CD14-positive monocyte (primary cell): ENCODE results near the gene MUC5AC. TPM values are rescaled to one million over a fixed set of nuclear protein-coding genes. Genes with fewer than 3 reads are reported as not detected.

Experiments
- DNase-seq, 3 donors: peaks; one replicate each; pipeline ENCODE4 v3.0.0-alpha.2; 2011 to 2022
- H2AFZ ChIP-seq: 2 replicates; pipeline ENCODE4 v1.6.0; 2012; ENCODE audit warnings: mild to moderate bottlenecking, low read depth, low read length, inconsistent platforms; ENCODE audit not compliant: insufficient read depth, poor library complexity, severe bottlenecking
- H3K27ac ChIP-seq, 2 donors: 1 replicate in 1 of 2; 2 replicates in 1 of 2; pipeline ENCODE4 v1.5.1; 2012 to 2013; ENCODE audit warnings: low read length in 2 of 2, control low read depth in 1 of 2, inconsistent platforms in 1 of 2, low read depth in 1 of 2, mild to moderate bottlenecking in 1 of 2
- H3K27me3 ChIP-seq, 2 donors: one replicate each; pipeline versions ENCODE4 v1.6.0 to v1.6.1; 2011 to 2013; ENCODE audit warnings: low read length in 2 of 2; ENCODE audit not compliant: control insufficient read depth in 2 of 2, insufficient read depth in 2 of 2
- H3K36me3 ChIP-seq, 2 donors: replicated peaks in 1 of 2; 1 replicate in 1 of 2; 2 replicates in 1 of 2; pipeline versions ENCODE4 v1.5.1 to v1.6.1; 2012 to 2013; ENCODE audit warnings: low read length in 2 of 2, control low read depth in 1 of 2, inconsistent platforms in 1 of 2, mild to moderate bottlenecking in 1 of 2; ENCODE audit not compliant: insufficient read depth in 2 of 2, control insufficient read depth in 1 of 2
- H3K4me1 ChIP-seq, 2 donors: 1 replicate in 1 of 2; 2 replicates in 1 of 2; pipeline versions ENCODE4 v1.5.1 to v1.6.1; 2012 to 2013; ENCODE audit warnings: low read length in 2 of 2, control low read depth in 1 of 2, inconsistent platforms in 1 of 2, mild to moderate bottlenecking in 1 of 2, moderate library complexity in 1 of 2; ENCODE audit not compliant: insufficient read depth in 2 of 2, control insufficient read depth in 1 of 2
- H3K4me2 ChIP-seq: replicated peaks from 2 replicates; pipeline ENCODE3; 2012; ENCODE audit warnings: low read length, moderate library complexity, mild to moderate bottlenecking; ENCODE audit not compliant: poor library complexity, severe bottlenecking; ENCODE audit errors: extremely low read depth
- H3K4me3 ChIP-seq, 3 experiments: fragments of 200-600 bp in 1 of 3; sonication (generic) in 1 of 3; replicated peaks in 1 of 3; 1 replicate in 2 of 3; 2 replicates in 1 of 3; pipeline ENCODE4 v1.5.1; 2011 to 2013; ENCODE audit warnings: low read length in 3 of 3, mild to moderate bottlenecking in 3 of 3, control low read depth in 2 of 3, low read depth in 2 of 3, inconsistent platforms in 1 of 3, moderate library complexity in 1 of 3
- H3K79me2 ChIP-seq: 2 replicates; pipeline ENCODE4 v1.6.0; 2012; ENCODE audit warnings: mild to moderate bottlenecking, control low read depth, inconsistent platforms, low read length, moderate library complexity; ENCODE audit not compliant: insufficient read depth
- H3K9ac ChIP-seq: 2 replicates; pipeline ENCODE4 v1.6.0; 2017; ENCODE audit warnings: low read length, mild to moderate bottlenecking; ENCODE audit not compliant: insufficient read depth, poor library complexity, severe bottlenecking
- H3K9me3 ChIP-seq, 2 donors: replicated peaks in 1 of 2; 1 replicate in 1 of 2; 2 replicates in 1 of 2; pipeline versions ENCODE4 v1.5.1 to v1.6.1; 2012 to 2013; ENCODE audit warnings: low read length in 2 of 2, control low read depth in 1 of 2; ENCODE audit not compliant: control insufficient read depth in 1 of 2, insufficient read depth in 1 of 2
- H4K20me1 ChIP-seq: 2 replicates; pipeline ENCODE4 v1.6.0; 2012; ENCODE audit warnings: mild to moderate bottlenecking, low read length, control low read depth, moderate library complexity; ENCODE audit not compliant: insufficient read depth
- H3K27ac Mint-ChIP-seq, 7 donors: one replicate each; pipeline ENCODE4 v1.8.0; 2020; ENCODE audit warnings: mild to moderate bottlenecking in 7 of 7, mixed read lengths in 7 of 7, moderate library complexity in 6 of 7, inconsistent platforms in 2 of 7
- H3K27me3 Mint-ChIP-seq, 3 donors: one replicate each; pipeline ENCODE4 v1.8.0; 2021 to 2022; ENCODE audit warnings: low read depth in 3 of 3, mild to moderate bottlenecking in 3 of 3, mixed read lengths in 3 of 3, moderate library complexity in 3 of 3, inconsistent platforms in 1 of 3
- H3K36me3 Mint-ChIP-seq, 2 donors: one replicate each; pipeline ENCODE4 v1.8.0; 2020; ENCODE audit warnings: mixed read lengths in 2 of 2, inconsistent platforms in 1 of 2, mild to moderate bottlenecking in 1 of 2
- H3K4me1 Mint-ChIP-seq: one replicate; pipeline ENCODE4 v1.8.0; 2020; ENCODE audit warnings: mild to moderate bottlenecking, mixed read lengths
- H3K4me3 Mint-ChIP-seq, 2 donors: one replicate each; pipeline ENCODE4 v1.8.0; 2020; ENCODE audit warnings: mild to moderate bottlenecking in 2 of 2, mixed read lengths in 2 of 2, moderate library complexity in 1 of 2
- H3K9me3 Mint-ChIP-seq, 7 donors: one replicate each; pipeline ENCODE4 v1.8.0; 2020 to 2022; ENCODE audit warnings: mixed read lengths in 7 of 7, mild to moderate bottlenecking in 6 of 7, moderate library complexity in 6 of 7, inconsistent platforms in 2 of 7
- WGBS: methylation state at CpG from one replicate; pipeline ENCODE4 v1.1.5; 2013; ENCODE audit warnings: missing lambda C conversion rate; ENCODE audit not compliant: insufficient coverage; 5-methylcytosine and 5-hydroxymethylcytosine counted together
- intact Hi-C, 2 donors: fragments of 100-400 bp; cut with micrococcal nuclease; formaldehyde crosslinking; loops; one replicate each; pipeline versions ENCODE4 v1.15.0 to v1.15.1; 2023
- polyA plus RNA-seq, 3 donors: library from polyadenylated mRNA; depleted of rRNA in 1 of 3; unstranded in 2 of 3; stranded (reverse) in 1 of 3; fragments of 300-500 nt in 2 of 3; fragments of >200 nt in 1 of 3; fragmentation: Illumina TruSeq in 2 of 3; gene quantifications; 1 replicate in 2 of 3; 2 replicates in 1 of 3; pipeline ENCODE4 v1.2.3, GENCODE V29; 2012 to 2021
- TF ChIP-seq, protein P1 (sequence below): fragments of 200-600 bp; IDR thresholded peaks from one replicate; pipeline ENCODE4 v1.8.0; 2022; ENCODE audit warnings: antibody characterized with exemption, mild to moderate bottlenecking

MUC5AC gene
- polyA plus RNA-seq, 3 donors: not detected

GRCh38 chr11:1167751-1168231 is 10.0 kb downstream of the MUC5AC start:
- peaks cover 8 to 22% of the 10 kb centered on the region in 2 donors for H3K9me3 ChIP-seq
- H3K27ac ChIP-seq: no peak overlapping the region
- Mint-ChIP-seq H3K4me1 (no peaks in the 10 kb centered on the region), H3K27ac (no peak overlapping the region), H3K9me3 (peaks cover 8 to 20% (median 15%) of the 10 kb centered on the region in 7 donors), H3K4me3 (no peak overlapping the region), H3K36me3 (no peaks in the 10 kb centered on the region), H3K27me3 (peaks cover 0 to 3% (median 0%) of the 10 kb centered on the region in 3 donors)
- no peak overlapping the region for H2AFZ ChIP-seq
- H4K20me1 ChIP-seq: no peaks in the 10 kb centered on the region
- no peaks in the 10 kb centered on the region for H3K27me3 ChIP-seq
- TF ChIP-seq, protein P1, sequence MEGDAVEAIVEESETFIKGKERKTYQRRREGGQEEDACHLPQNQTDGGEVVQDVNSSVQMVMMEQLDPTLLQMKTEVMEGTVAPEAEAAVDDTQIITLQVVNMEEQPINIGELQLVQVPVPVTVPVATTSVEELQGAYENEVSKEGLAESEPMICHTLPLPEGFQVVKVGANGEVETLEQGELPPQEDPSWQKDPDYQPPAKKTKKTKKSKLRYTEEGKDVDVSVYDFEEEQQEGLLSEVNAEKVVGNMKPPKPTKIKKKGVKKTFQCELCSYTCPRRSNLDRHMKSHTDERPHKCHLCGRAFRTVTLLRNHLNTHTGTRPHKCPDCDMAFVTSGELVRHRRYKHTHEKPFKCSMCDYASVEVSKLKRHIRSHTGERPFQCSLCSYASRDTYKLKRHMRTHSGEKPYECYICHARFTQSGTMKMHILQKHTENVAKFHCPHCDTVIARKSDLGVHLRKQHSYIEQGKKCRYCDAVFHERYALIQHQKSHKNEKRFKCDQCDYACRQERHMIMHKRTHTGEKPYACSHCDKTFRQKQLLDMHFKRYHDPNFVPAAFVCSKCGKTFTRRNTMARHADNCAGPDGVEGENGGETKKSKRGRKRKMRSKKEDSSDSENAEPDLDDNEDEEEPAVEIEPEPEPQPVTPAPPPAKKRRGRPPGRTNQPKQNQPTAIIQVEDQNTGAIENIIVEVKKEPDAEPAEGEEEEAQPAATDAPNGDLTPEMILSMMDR: no peak
- H3K36me3 ChIP-seq: no peaks in the 10 kb centered on the region
- H3K4me3 ChIP-seq: no peak overlapping the region
- no peak overlapping the region for H3K4me2 ChIP-seq
- H3K79me2 ChIP-seq: no peaks in the 10 kb centered on the region
- H3K4me1 ChIP-seq: no peaks in the 10 kb centered on the region
- no peak for DNase-seq
- H3K9ac ChIP-seq: no peak overlapping the region
- intact Hi-C loops: no loop called here
- WGBS: 88% methylated on average over 17 of the region's 19 CpGs

- no peak overlapping the region for H3K4me3 Mint-ChIP-seq
- H3K9me3 Mint-ChIP-seq: peaks cover 8 to 20% (median 15%) of the 10 kb centered on the region in 7 donors
- H3K79me2 ChIP-seq: no peaks in the 10 kb centered on the region
- TF ChIP-seq, protein P1: no peak
- H4K20me1 ChIP-seq: no peaks in the 10 kb centered on the region
- H3K36me3 Mint-ChIP-seq: no peaks in the 10 kb centered on the region
- no peak overlapping the region for H3K4me2 ChIP-seq
- H3K4me1 Mint-ChIP-seq: no peaks in the 10 kb centered on the region
- 86% methylated on average over 5 of the region's 11 CpGs for WGBS
- no peak overlapping the region for H2AFZ ChIP-seq
- H3K9ac ChIP-seq: no peak overlapping the region
- no peak overlapping the region for H3K27ac ChIP-seq
- H3K4me3 ChIP-seq: no peak overlapping the region
- no peaks in the 10 kb centered on the region for H3K4me1 ChIP-seq
- no peak for DNase-seq
- H3K36me3 ChIP-seq: no peaks in the 10 kb centered on the region
- peaks cover 0 to 3% (median 0%) of the 10 kb centered on the region in 3 donors for H3K27me3 Mint-ChIP-seq
- no peak overlapping the region for H3K27ac Mint-ChIP-seq
- no peaks in the 10 kb centered on the region for H3K27me3 ChIP-seq
- intact Hi-C loops: no loop called here
- peaks cover 8 to 22% of the 10 kb centered on the region in 2 donors for H3K9me3 ChIP-seq
Measured at GRCh38 chr11:1168256-1168655, 10.5 kb downstream of the MUC5AC start.
